Adrenal gland (tissue), 5 donors: ENCODE measurements around the gene LIMS1.
"Not testable (repeated sequence)": the region's sequence is repeated elsewhere in the genome, so short reads cannot be mapped to it uniquely, and the experiment has no call there.

ENCODE experiments used
- CTCF ChIP-seq, 6 experiments: fragments of 450-650 bp in 4 of 6; fragments of 200-600 bp in 2 of 6; sonication (generic) in 1 of 6; IDR thresholded peaks; 1 replicate in 5 of 6; 2 replicates in 1 of 6; pipeline versions ENCODE4 v1.5.1 to v1.8.0; 2016 to 2021; ENCODE audit warnings: antibody characterized with exemption in 6 of 6, mild to moderate bottlenecking in 2 of 6, moderate library complexity in 1 of 6
- POLR2A ChIP-seq, 2 donors: fragments of 450-650 bp; IDR thresholded peaks; one replicate each; pipeline ENCODE4 v1.6.1; 2017; ENCODE audit warnings: antibody characterized with exemption in 2 of 2, mild to moderate bottlenecking in 2 of 2, moderate library complexity in 1 of 2
- donor health status: DM: no; HTN: no; CAD: no.

GRCh38 chr2:108653425-108653824 is 119.2 kb downstream of the LIMS1 start:
- not testable (repeated sequence) for TF ChIP-seq CTCF, POLR2A (IDR thresholded peaks at IDR 0.05)
